ENCODE data around the gene BLTP3B.
A peak's percentile ranks its signal among the peaks of the same experiment; 100 is the strongest.

The BLTP3B gene

DNA sequence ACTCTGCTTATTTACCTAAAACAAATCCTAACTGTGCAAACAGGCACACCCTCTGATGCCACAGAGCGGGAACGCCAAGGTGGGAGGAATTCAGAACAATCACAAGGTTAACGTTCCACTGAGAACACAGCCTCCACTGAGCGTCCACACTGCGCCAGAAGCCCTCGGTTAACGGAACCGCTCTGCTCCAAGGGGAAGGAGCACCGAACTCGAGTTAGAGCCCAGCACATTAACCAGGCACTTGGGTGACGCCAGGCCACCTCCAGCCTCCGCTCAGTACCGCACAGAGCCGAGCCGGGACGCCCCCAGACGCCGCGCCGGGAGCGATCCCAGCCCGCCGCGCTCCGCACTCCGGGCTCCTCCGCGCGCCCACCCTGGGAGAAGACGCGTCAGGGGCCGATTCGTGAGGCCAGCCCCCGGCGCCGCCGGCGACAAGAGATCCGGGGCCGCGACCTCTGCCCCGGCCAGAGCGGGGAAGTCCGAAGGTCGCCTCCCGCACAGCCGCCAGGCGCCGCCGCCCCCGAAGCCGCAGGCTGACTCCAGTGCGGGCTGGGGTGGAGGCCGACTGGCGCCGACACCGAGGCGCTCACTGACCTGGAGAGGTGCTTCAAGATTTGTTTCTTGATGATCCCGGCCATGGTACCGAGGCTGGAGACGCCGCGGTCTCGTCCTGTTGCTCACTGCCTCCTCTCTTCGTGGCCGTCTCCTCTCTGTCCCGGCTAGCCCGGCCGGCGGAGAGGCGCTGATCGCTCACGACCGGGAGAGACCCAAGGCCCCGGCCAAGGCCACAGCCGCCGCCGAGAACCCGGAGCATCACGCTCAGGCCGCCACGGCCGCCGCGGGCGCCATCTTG is 450 bp downstream of the BLTP3B start:
- Histone ChIP-seq H3K27me3 (ENCODE audit: control insufficient read depth, low read length) (no peaks in the 10 kb centered on the region), H3K4me3 (ENCODE audit: low read length) (peak overlapping the region; percentile 83), H3K9me3 (ENCODE audit: control insufficient read depth, insufficient read depth, low read length) (no peaks in the 10 kb centered on the region), H3K36me3 (ENCODE audit: control insufficient read depth, low read length) (no peaks in the 10 kb centered on the region), H3F3A (ENCODE audit: control insufficient read depth, insufficient read depth) (no peaks in the 10 kb centered on the region), H3K27ac (ENCODE audit: low read depth, low read length) (0 out of 2 replicates have a peak overlapping the region, but pooled peaks have one; percentile 23), H4K20me1 (ENCODE audit: control insufficient read depth, insufficient read depth, low read depth, low read length) (no peaks in the 10 kb centered on the region; the same call in 1 of the 2 replicates), H3K9me2 (replicated peaks; ENCODE audit: control insufficient read depth, low read length) (no peaks in the 10 kb centered on the region), H3K4me1 (ENCODE audit: control insufficient read depth, low read length) (peaks cover 54% of the 10 kb centered on the region), H3K79me2 (ENCODE audit: control insufficient read depth, low read length) (peaks cover 50% of the 10 kb centered on the region), H3K4me2 (ENCODE audit: low read length) (peak overlapping the region; percentile 71)
- TF ChIP-seq, protein P1, sequence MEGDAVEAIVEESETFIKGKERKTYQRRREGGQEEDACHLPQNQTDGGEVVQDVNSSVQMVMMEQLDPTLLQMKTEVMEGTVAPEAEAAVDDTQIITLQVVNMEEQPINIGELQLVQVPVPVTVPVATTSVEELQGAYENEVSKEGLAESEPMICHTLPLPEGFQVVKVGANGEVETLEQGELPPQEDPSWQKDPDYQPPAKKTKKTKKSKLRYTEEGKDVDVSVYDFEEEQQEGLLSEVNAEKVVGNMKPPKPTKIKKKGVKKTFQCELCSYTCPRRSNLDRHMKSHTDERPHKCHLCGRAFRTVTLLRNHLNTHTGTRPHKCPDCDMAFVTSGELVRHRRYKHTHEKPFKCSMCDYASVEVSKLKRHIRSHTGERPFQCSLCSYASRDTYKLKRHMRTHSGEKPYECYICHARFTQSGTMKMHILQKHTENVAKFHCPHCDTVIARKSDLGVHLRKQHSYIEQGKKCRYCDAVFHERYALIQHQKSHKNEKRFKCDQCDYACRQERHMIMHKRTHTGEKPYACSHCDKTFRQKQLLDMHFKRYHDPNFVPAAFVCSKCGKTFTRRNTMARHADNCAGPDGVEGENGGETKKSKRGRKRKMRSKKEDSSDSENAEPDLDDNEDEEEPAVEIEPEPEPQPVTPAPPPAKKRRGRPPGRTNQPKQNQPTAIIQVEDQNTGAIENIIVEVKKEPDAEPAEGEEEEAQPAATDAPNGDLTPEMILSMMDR (IDR thresholded peaks at IDR 0.05; ENCODE audit: low read depth, low read length, poor library complexity, severe bottlenecking), result no peak
- no peak for TF ChIP-seq EZH2phosphoT487 (IDR thresholded peaks at IDR 0.05; ENCODE audit: borderline replicate concordance, low read length)

DNA sequence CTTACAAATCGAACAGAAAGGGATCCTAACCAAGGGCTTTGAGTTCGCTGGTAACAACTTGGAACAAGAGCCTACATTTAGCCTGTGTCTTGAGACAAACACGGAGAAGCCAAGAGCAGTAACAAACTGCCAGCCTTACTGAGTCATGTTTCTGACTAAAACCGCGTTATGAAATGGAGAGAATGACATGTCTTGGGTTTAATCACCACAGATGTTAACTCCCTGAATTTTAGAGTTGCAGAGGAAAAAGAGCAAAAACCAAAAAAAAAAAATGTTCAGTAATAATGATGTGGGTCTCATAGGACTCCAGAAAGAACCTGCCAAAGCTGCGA is 1.0 kb downstream of the BLTP3B start:
- H3K36me3 ChIP-seq (ENCODE audit: control insufficient read depth, low read length), result no peaks in the 10 kb centered on the region
- no peak for TF ChIP-seq EZH2phosphoT487 (IDR thresholded peaks at IDR 0.05; ENCODE audit: borderline replicate concordance, low read length)
- TF ChIP-seq, protein P1 (IDR thresholded peaks at IDR 0.05; ENCODE audit: low read depth, low read length, poor library complexity, severe bottlenecking), result no peak
- peaks cover 54% of the 10 kb centered on the region for H3K4me1 ChIP-seq (ENCODE audit: control insufficient read depth, low read length)
- no peaks in the 10 kb centered on the region for H3F3A ChIP-seq (ENCODE audit: control insufficient read depth, insufficient read depth)
- no peaks in the 10 kb centered on the region for H3K27me3 ChIP-seq (ENCODE audit: control insufficient read depth, low read length)
- H4K20me1 ChIP-seq (ENCODE audit: control insufficient read depth, insufficient read depth, low read depth, low read length), result no peaks in the 10 kb centered on the region; the same call in 1 of the 2 replicates
- H3K27ac ChIP-seq (ENCODE audit: low read depth, low read length), result no peak overlapping the region
- H3K4me3 ChIP-seq (ENCODE audit: low read length), result peak overlapping the region; percentile 83
- H3K9me2 ChIP-seq (replicated peaks; ENCODE audit: control insufficient read depth, low read length), result no peaks in the 10 kb centered on the region
- peaks cover 56% of the 10 kb centered on the region for H3K79me2 ChIP-seq (ENCODE audit: control insufficient read depth, low read length)
- H3K4me2 ChIP-seq (ENCODE audit: low read length), result peak overlapping the region; percentile 71
- no peaks in the 10 kb centered on the region for H3K9me3 ChIP-seq (ENCODE audit: control insufficient read depth, insufficient read depth, low read length)

DNA sequence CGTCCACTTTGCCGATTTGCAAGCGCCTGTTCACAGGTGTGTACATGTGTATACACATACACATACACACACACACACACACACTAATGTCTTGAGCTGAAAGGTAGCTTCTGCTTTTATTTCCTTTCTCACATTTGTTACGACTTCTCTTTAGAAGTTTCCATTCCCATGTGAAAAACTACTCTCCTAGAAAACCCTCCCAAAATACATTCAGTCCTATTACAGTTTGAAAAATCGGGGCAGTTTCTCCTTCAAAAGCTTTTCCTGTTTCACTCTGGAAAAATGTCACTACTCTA is 3.9 kb downstream of the BLTP3B start:
- no peaks in the 10 kb centered on the region for H3F3A ChIP-seq (ENCODE audit: control insufficient read depth, insufficient read depth)
- peak overlapping the region; percentile 74 for H3K4me2 ChIP-seq (ENCODE audit: low read length)
- H3K79me2 ChIP-seq (ENCODE audit: control insufficient read depth, low read length), result peaks cover 85% of the 10 kb centered on the region
- no peak for TF ChIP-seq EZH2phosphoT487 (IDR thresholded peaks at IDR 0.05; ENCODE audit: borderline replicate concordance, low read length)
- TF ChIP-seq, protein P1 (IDR thresholded peaks at IDR 0.05; ENCODE audit: low read depth, low read length, poor library complexity, severe bottlenecking), result no peak
- no peaks in the 10 kb centered on the region; the same call in 1 of the 2 replicates for H4K20me1 ChIP-seq (ENCODE audit: control insufficient read depth, insufficient read depth, low read depth, low read length)
- H3K9me2 ChIP-seq (replicated peaks; ENCODE audit: control insufficient read depth, low read length), result no peaks in the 10 kb centered on the region
- no peaks in the 10 kb centered on the region for H3K9me3 ChIP-seq (ENCODE audit: control insufficient read depth, insufficient read depth, low read length)
- no peaks in the 10 kb centered on the region for H3K27me3 ChIP-seq (ENCODE audit: control insufficient read depth, low read length)
- peaks cover 46% of the 10 kb centered on the region for H3K4me1 ChIP-seq (ENCODE audit: control insufficient read depth, low read length)
- peak overlapping the region; percentile 57 for H3K4me3 ChIP-seq (ENCODE audit: low read length)
- peak overlapping the region; percentile 1; the same call in 1 of the 2 replicates for H3K27ac ChIP-seq (ENCODE audit: low read depth, low read length)
- no peaks in the 10 kb centered on the region for H3K36me3 ChIP-seq (ENCODE audit: control insufficient read depth, low read length)
